ENCODE measurements around the gene UFM1. TPM values are rescaled to one million over a fixed set of nuclear protein-coding genes. Genes with fewer than 3 reads are reported as not detected.

The UFM1 gene
- polyA plus RNA-seq, 3 donors, result 36.0 to 56.6 (median 41.8) TPM

- Histone ChIP-seq H3K27me3 (ENCODE audit: control insufficient read depth in 2 of 2, insufficient read depth in 2 of 2, low read length in 2 of 2) (no peaks in the 10 kb centered on the region), H3K36me3 (replicated peaks in 1 of 2; ENCODE audit: control insufficient read depth in 1 of 2, insufficient read depth in 2 of 2, low read length in 2 of 2) (no peaks in the 10 kb centered on the region), H3K27ac (ENCODE audit: low read depth in 1 of 2, low read length in 2 of 2) (no peak overlapping the region), H3K4me1 (ENCODE audit: control insufficient read depth in 1 of 2, insufficient read depth in 2 of 2, low read length in 2 of 2) (no peaks in the 10 kb centered on the region), H3K4me2 (replicated peaks; ENCODE audit: extremely low read depth, low read length, poor library complexity, severe bottlenecking) (no peak overlapping the region), H3K9me3 (replicated peaks in 1 of 2; ENCODE audit: control insufficient read depth in 1 of 2, insufficient read depth in 1 of 2, low read length in 2 of 2) (no peaks in the 10 kb centered on the region), H3K79me2 (ENCODE audit: insufficient read depth, low read length) (no peaks in the 10 kb centered on the region), H4K20me1 (ENCODE audit: insufficient read depth, low read length) (no peaks in the 10 kb centered on the region), H3K9ac (ENCODE audit: insufficient read depth, low read length, poor library complexity, severe bottlenecking) (no peak overlapping the region), H2AFZ (ENCODE audit: insufficient read depth, low read depth, low read length, poor library complexity, severe bottlenecking) (no peak overlapping the region), H3K4me3 (replicated peaks in 1 of 3; ENCODE audit: low read depth in 2 of 3, low read length in 3 of 3) (no peak overlapping the region)
- H3K36me3 Mint-ChIP-seq, result no peaks in the 10 kb centered on the region
- H3K4me1 Mint-ChIP-seq, result no peaks in the 10 kb centered on the region
- H3K27ac Mint-ChIP-seq, result no peak overlapping the region
- peaks cover 0 to 2% (median 0%) of the 10 kb centered on the region in 3 donors for H3K27me3 Mint-ChIP-seq (ENCODE audit: low read depth in 3 of 3)
- H3K9me3 Mint-ChIP-seq, result peaks cover 0 to 6% (median 0%) of the 10 kb centered on the region in 7 donors
- DNase-seq, result no peak
- WGBS (ENCODE audit: insufficient coverage), result no CpG with 5 or more reads among the region's 2 CpGs
- TF ChIP-seq CTCF (IDR thresholded peaks at IDR 0.05), result no peak
- intact Hi-C loops (cut with micrococcal nuclease), result no loop called here
- no peak overlapping the region for H3K4me3 Mint-ChIP-seq
Observed at GRCh38 chr13:38409771-38410170, 60.1 kb downstream of the UFM1 start.

- H3K27me3 ChIP-seq (ENCODE audit: control insufficient read depth in 2 of 2, insufficient read depth in 2 of 2, low read length in 2 of 2), result no peaks in the 10 kb centered on the region
- peaks cover 0 to 2% (median 0%) of the 10 kb centered on the region in 3 donors for H3K27me3 Mint-ChIP-seq (ENCODE audit: low read depth in 3 of 3)
- intact Hi-C loops (cut with micrococcal nuclease), result no loop called here
- H3K4me3 ChIP-seq (replicated peaks in 1 of 3; ENCODE audit: low read depth in 2 of 3, low read length in 3 of 3), result no peak overlapping the region
- no peak overlapping the region for H3K4me2 ChIP-seq (replicated peaks; ENCODE audit: extremely low read depth, low read length, poor library complexity, severe bottlenecking)
- H3K27ac ChIP-seq (ENCODE audit: low read depth in 1 of 2, low read length in 2 of 2), result no peak overlapping the region
- H3K4me3 Mint-ChIP-seq, result no peak overlapping the region
- peaks cover 0 to 4% (median 0%) of the 10 kb centered on the region in 7 donors for H3K9me3 Mint-ChIP-seq
- H3K27ac Mint-ChIP-seq, result no peak overlapping the region
- H3K4me1 Mint-ChIP-seq, result peaks cover 4% of the 10 kb centered on the region
- no peaks in the 10 kb centered on the region for H3K79me2 ChIP-seq (ENCODE audit: insufficient read depth, low read length)
- no peak overlapping the region for H2AFZ ChIP-seq (ENCODE audit: insufficient read depth, low read depth, low read length, poor library complexity, severe bottlenecking)
- no peak for TF ChIP-seq CTCF (IDR thresholded peaks at IDR 0.05)
- WGBS (ENCODE audit: insufficient coverage), result no CpG with 5 or more reads among the region's 1 CpG
- no peaks in the 10 kb centered on the region for H3K4me1 ChIP-seq (ENCODE audit: control insufficient read depth in 1 of 2, insufficient read depth in 2 of 2, low read length in 2 of 2)
- H3K36me3 ChIP-seq (replicated peaks in 1 of 2; ENCODE audit: control insufficient read depth in 1 of 2, insufficient read depth in 2 of 2, low read length in 2 of 2), result no peaks in the 10 kb centered on the region
- H3K36me3 Mint-ChIP-seq, result no peaks in the 10 kb centered on the region
- no peaks in the 10 kb centered on the region for H3K9me3 ChIP-seq (replicated peaks in 1 of 2; ENCODE audit: control insufficient read depth in 1 of 2, insufficient read depth in 1 of 2, low read length in 2 of 2)
- no peak overlapping the region for H3K9ac ChIP-seq (ENCODE audit: insufficient read depth, low read length, poor library complexity, severe bottlenecking)
- no peak for DNase-seq
- H4K20me1 ChIP-seq (ENCODE audit: insufficient read depth, low read length), result no peaks in the 10 kb centered on the region
Observed at GRCh38 chr13:38412266-38412665, 62.6 kb downstream of the UFM1 start.

Measured in CD14-positive monocyte (primary cell).